ENCODE results near the gene ADAMTS12.

The ADAMTS12 gene

DNA sequence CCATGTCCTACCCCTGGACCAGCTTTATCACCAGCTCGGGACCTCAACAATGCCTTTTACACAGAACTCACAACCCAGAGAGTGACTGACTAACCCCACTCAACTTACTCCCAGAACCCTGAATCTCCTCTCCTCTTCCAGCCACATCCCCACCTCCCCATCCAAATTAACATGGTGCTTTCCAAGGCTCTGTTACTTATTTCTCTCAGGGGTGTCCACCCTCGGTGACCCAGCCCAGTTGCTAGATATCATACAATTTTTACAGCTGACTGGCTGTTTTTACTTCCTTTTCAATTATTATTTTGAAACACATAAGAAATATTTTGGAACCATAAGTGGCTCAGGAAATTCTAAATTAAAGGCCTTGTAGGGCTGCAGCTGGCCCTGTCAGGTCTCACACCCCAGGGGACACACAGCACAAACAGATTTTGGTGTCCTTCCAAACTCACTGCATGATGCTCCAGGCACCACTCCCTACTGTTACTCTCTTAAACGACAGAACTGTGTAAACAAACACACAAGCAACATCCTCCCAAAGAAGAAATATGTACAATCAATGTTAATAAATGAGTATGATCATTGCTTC lies 180.6 kb downstream of the ADAMTS12 start:
- no peak for DNase-seq (ENCODE audit: low spot score)

GRCh38 chr5:33702867-33703266 lies 188.9 kb downstream of the ADAMTS12 start:
- no peak for DNase-seq (ENCODE audit: low spot score)

- no peak for DNase-seq (ENCODE audit: low spot score)
Observed at GRCh38 chr5:33701951-33702350, 189.8 kb downstream of the ADAMTS12 start.

DNA sequence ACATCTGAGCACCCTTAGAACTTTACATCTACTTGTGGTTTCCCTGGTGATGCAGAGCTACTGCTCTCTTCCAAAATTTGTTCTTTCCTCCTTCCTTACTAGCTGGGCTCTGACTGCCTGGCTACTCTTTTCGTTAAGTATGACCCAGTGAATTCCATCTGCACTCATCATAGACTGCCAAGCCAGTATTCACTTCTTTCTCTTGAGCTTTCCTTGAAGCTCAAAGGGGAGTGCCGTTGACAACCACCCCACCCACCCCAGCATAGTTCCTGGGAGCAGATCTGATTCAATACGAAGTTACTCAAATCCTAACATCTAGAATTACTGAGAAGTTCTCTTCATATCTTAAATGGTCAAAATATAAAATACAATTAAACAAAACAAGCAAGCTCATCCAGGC lies 190.5 kb downstream of the ADAMTS12 start:
- DNase-seq (ENCODE audit: low spot score) = no peak

- no peak for DNase-seq (ENCODE audit: low spot score)
Observed at GRCh38 chr5:33696411-33696810, 195.4 kb downstream of the ADAMTS12 start.

DNA sequence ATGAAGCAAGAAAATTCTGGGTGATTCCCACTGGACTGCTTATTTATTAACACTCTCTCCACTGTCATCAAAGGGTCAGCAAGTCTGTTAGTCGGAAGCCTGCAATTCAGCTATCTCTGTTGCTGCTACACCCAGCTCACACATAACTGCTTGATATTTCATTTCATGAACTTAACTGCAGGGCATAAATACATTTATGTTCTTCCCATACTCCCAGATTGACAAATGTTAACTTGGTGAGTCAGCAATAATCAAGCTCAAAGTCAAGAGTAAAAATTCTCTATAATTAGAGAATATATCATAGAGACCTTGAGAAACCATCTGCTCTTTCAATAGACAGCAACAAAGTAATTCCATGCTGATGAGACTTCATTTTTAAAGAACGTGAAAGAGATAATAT lies 198.8 kb downstream of the ADAMTS12 start:
- no peak for DNase-seq (ENCODE audit: low spot score)

DNA sequence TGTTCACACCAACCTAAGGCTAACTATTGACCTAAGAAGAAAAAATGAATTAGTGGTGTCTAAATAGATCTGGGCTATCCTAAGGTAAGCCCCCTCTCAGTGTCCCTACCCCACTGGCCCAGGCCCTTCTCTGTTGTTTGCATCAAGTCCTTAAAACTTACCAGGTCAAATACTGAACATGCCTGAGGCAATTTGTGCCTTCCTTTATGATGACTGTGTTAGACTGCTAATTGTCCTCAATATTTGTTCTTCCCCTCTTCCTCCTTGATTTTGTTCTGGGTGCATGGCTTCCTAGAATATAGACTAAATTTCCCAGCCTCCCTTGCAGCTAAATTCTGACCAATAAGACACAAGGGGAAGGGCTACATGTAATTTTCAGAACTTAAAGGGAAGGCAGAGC lies 199.9 kb downstream of the ADAMTS12 start:
- no peak for DNase-seq (ENCODE audit: low spot score)

DNA sequence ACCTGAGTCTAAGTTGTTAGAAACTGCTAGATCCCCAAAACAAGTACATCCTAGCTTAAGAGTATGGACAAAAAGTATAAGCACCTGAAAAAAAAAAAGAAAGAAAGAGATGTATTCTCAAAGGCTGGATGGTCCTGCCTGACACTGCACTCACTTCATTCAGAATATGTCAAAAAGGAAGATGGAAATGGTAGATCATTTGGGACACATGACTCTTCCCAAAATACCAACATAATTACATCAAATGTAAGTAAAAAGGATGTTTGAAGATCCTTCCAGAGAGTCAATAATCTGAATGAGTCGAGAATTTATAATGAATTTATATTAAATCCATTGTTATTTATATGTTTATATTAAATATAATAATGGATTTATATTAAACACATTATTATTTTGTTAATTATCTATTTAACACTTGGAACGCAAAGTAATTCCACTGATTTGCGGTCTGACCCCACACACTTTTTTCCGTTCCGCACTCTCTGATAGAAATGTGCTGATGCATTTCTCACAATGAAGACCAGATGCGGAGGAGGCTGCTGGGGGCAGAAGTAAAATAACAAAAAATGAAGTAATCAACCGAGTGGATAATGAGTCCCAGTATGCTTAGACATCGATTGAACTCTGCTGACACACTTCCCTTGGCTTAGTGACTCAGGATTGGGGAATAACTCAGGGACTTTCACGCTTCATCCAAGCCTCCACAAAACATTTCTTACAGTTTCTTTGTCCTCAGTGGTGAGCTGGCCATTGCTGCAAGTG lies 201.2 kb downstream of the ADAMTS12 start:
- DNase-seq (ENCODE audit: low spot score) = no peak

- no peak for DNase-seq (ENCODE audit: low spot score)
Observed at GRCh38 chr5:33688526-33688925, 203.3 kb downstream of the ADAMTS12 start.

GRCh38 chr5:33688066-33688465 lies 203.7 kb downstream of the ADAMTS12 start:
- no peak for DNase-seq (ENCODE audit: low spot score)

DNA sequence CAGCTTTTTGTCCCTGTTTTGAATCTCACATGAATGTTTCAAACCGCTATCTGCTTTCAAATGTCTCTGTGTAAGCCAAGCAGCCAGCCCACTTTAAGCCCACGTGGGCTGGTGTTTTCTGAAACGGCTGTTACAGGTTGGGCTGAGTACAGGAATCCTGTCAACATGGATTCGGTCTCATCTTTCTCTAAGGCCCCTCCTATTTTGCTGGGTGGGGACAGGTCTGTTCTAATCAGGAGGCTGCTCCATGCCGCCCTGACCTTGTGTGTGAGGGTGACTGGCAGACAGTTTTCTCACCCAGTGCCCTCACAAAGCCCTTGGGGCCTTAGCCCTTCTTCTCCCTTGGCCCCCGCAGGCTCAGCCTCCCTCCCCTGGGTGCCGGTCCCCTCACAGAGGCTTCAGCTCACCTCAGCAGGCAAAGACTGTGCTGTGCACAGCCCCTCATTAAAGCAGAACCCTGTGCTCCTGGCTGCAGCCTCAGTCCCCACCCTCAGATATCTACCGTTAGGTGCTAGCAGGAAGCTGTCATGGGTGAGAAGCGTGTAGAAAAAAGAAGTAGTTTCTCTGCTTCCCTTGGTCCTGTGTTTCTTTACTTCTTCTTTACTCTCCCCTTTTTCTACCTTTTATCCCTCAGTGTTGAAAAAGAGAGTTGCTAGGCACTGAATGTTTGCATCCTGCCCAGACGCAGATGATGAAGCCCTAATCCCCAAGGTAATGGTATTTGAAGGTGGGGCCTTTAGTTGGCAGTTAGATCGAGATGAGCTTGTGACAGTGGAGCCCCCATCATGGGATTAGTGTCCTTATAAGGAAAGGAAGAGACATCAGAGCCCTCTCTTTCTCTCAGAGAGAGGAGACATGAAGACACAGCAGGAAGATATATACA lies 205.7 kb downstream of the ADAMTS12 start:
- DNase-seq (ENCODE audit: low spot score) = no peak

DNA sequence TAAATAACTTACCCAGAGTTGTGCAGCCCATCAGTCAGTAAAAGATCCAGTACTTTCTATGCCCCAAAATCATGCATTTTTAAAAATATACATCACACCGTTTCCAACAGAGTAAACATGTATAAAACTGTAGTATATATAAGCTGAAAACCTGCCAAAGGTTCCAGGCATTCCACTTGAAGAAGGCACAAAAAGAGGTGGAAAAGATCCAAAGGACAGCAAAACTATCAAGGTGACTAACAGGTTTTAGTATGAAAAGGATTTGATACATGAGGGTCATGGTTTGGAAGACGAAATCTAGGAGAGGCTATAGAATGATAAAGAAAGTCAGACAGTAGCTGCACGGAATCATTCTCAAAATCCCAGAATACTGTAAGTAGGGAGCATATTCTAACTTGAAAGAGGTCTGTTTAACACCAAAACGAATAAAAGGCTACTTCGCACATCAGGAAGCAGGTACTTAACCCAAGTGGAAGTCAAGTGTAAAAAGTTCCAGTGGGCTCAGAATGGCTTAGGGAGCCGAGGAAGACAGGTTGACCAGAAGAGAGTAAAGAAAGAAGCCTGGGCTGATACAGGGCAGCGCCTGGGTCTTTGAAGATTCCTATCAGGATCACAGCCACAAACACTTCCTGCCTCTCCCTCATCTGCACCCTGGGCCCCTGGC lies 207.2 kb downstream of the ADAMTS12 start:
- no peak for DNase-seq (ENCODE audit: low spot score)

DNA sequence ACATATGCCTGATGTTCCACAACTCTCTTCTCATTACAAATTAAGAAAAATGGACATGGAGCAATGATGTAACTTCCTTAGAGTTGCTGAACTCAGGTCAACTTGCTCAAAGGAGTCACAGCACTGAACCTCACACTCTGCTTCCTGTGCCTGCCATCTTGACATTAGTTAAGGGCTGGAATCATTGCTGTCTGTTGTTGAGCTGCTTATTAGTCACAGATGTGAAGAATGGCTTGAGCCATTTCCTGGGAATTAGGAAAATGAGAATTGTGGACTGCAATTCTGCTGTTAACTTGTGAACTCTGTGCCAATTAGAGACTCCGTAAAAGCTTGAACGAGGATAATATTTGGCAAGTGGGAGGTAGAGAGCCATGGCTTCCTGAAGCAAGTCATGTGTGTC lies 212.0 kb downstream of the ADAMTS12 start:
- no peak for DNase-seq (ENCODE audit: low spot score)

GRCh38 chr5:33675958-33676464 lies 215.8 kb downstream of the ADAMTS12 start:
- no peak for DNase-seq (ENCODE audit: low spot score)

- no peak for DNase-seq (ENCODE audit: low spot score)
Observed at GRCh38 chr5:33671700-33672291, 220.0 kb downstream of the ADAMTS12 start.

- DNase-seq (ENCODE audit: low spot score) = no peak
Observed at GRCh38 chr5:33662722-33663427, 228.9 kb downstream of the ADAMTS12 start.

DNA sequence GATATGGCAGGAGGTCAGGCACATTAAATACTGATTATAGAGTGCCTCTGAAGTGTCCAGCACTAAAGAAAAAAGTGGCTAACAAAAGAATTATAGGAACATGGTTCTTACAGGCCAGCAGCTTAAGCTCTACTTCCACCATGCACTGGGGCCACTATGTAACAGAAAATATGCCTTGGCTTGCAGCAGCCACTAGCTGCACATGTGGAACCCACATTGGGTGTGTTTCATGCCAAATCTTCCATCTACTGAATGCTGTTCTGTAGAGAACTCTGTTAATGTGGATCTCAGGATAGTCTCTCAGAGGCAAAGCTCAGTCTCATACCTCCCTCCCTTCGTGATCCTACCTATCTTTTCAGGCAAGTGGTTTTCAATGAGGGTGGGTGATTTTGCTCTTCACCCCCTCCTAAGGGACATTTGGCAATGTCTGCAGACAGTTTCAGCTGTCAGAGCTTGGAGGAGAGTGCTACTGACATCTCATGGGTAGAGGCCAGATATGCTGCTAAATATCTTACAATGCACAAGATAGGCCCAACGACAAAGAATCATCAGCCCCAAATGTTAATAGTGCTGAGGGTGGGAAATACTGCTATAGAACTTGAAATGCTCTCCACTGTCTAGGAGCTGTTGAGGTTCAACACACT lies 232.1 kb downstream of the ADAMTS12 start:
- DNase-seq (ENCODE audit: low spot score) = no peak

DNA sequence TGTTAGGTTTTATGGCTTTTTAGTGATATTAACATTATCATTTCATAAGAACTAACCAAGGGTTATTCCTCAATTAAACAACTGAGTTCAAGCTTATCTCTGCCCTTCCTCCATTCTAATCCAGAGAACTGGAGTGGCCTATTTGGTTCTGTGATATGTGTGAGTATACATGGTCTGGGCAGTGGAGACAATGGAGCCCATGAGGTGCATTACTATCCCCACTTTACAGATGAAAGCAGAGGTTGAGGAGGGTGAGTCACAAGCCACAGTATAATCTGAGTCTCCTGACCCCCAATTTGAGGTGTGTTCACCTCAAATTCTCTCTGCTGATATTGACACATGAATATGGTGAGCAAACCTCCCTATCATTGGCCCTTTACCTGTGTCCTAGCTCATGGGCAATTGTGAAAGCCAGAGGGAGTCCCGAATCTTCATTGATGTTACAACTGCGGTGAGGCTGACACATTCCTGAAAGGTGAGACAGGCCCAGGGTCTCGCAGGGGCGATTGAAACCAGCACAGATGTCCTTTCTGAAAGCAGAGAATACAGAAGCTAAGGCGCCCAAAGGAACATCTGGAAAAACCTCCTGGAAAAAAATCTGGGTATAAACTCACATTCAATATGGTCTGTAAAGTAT lies 233.9 kb downstream of the ADAMTS12 start:
- DNase-seq (ENCODE audit: low spot score) = no peak

DNA sequence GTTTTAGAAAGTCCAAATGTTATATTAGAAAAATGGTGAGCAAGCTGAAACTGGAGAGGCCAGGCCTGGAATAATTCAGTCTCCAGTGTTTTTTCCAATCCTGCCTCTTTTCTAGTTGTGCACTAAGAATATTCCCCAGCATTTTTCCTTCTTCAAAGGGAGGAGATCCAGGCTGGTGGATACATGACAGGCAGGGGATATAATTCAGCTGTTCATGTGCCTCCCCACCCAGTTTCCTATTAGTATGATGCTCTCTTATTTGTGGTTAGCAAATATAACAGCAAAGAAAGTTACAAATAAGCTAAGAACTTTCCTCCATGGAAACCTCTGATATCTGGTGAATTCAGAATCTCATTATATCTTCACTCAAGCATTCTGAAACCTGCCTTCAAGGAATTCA lies 234.6 kb downstream of the ADAMTS12 start:
- no peak for DNase-seq (ENCODE audit: low spot score)

GRCh38 chr5:33650911-33651310 lies 240.9 kb downstream of the ADAMTS12 start:
- DNase-seq (ENCODE audit: low spot score) = no peak
